NB4 (cell line): ENCODE results near the gene STIM2.

Source experiments
- CTCF ChIP-seq: IDR thresholded peaks from one replicate; pipeline ENCODE4 v1.5.1; 2012; ENCODE audit warnings: low read depth, low read length
- MAX ChIP-seq: IDR thresholded peaks from 2 replicates; pipeline ENCODE4 v1.6.1; 2011; ENCODE audit warnings: low read depth, low read length
- MYC ChIP-seq: IDR thresholded peaks from 2 replicates; pipeline ENCODE4 v1.6.1; 2011; ENCODE audit warnings: low read depth, low read length
- POLR2A ChIP-seq: IDR thresholded peaks from 2 replicates; pipeline ENCODE4 v1.6.1; 2011; ENCODE audit warnings: mild to moderate bottlenecking; ENCODE audit not compliant: insufficient read length; ENCODE audit errors: extremely low read depth

GRCh38 chr4:26857278-26858034, 3.2 kb upstream of the STIM2 start:
- TF ChIP-seq CTCF = no peak
- no peak for TF ChIP-seq MYC
- TF ChIP-seq POLR2A = peak; percentile 90
- TF ChIP-seq MAX = 0 out of 2 replicates have a peak, but pooled peaks have one; percentile 14
